ENCODE results near the gene GPSM3.

GPSM3 gene

GRCh38 chr6:32173051-32173727 lies 19.3 kb downstream of the GPSM3 start:
- CTCF ChIA-PET = no interaction called here
- POLR2A ChIA-PET = interaction anchor here (2.1 kb wide), 1 partner anchor 22 kb away, joined by 9 read pairs; no protein-coding TSS in a partner anchor
- no peak for TF ChIP-seq FOXA1 (IDR thresholded peaks at IDR 0.05)
- no peak for TF ChIP-seq NFRKB (IDR thresholded peaks at IDR 0.05)
- no peak for TF ChIP-seq ELF4 (IDR thresholded peaks at IDR 0.05)
- TF ChIP-seq FOXK2 (IDR thresholded peaks at IDR 0.05) = no peak
- TF ChIP-seq FOXM1 (IDR thresholded peaks at IDR 0.05; ENCODE audit: borderline replicate concordance) = no peak
- no peak for TF ChIP-seq CTBP1 (IDR thresholded peaks at IDR 0.05; ENCODE audit: borderline replicate concordance)
- no peak for TF ChIP-seq SP1 (IDR thresholded peaks at IDR 0.05)
- TF ChIP-seq SUZ12 (IDR thresholded peaks at IDR 0.05) = no peak
- TF ChIP-seq PKNOX1 (IDR thresholded peaks at IDR 0.05) = no peak
- TF ChIP-seq TARDBP (IDR thresholded peaks at IDR 0.05) = no peak
- no peak for TF ChIP-seq BHLHE40 (IDR thresholded peaks at IDR 0.05; ENCODE audit: borderline replicate concordance)
- no peak for TF ChIP-seq ZNF384 (IDR thresholded peaks at IDR 0.05)
- TF ChIP-seq L3MBTL2 (conservative IDR thresholded peaks at IDR 0.05) = no peak
- no peak for TF ChIP-seq LEF1 (IDR thresholded peaks at IDR 0.05; ENCODE audit: borderline replicate concordance)
- no peak for DNase-seq (ENCODE audit: extremely low spot score)

DNA sequence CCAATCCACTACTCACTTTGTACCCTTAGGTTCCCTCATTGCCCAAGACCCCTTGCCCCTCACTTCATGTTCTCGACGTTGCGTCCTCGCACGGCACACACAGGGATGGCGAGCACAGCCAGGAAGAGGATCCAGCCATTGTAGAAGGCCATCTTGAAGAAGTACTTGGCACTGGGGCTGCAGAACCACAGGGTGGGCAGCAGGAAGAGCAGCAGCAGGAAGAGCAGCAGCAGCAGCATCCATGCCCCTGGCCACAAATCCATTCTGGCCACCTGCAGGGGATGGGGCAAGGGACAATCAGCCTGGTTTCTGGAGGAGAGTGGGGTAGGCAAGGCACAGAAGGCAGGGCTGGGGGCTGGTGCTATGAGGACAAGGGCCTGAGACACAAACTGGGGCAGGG lies 21.2 kb downstream of the GPSM3 start:
- TF ChIP-seq FOXA1 (IDR thresholded peaks at IDR 0.05) = no peak
- no peak for TF ChIP-seq NFRKB (IDR thresholded peaks at IDR 0.05)
- no peak for TF ChIP-seq LEF1 (IDR thresholded peaks at IDR 0.05; ENCODE audit: borderline replicate concordance)
- TF ChIP-seq HDGF (IDR thresholded peaks at IDR 0.05; ENCODE audit: borderline replicate concordance) = no peak
- no peak for TF ChIP-seq CTBP1 (IDR thresholded peaks at IDR 0.05; ENCODE audit: borderline replicate concordance)
- no peak for TF ChIP-seq PKNOX1 (IDR thresholded peaks at IDR 0.05)
- TF ChIP-seq ELF4 (IDR thresholded peaks at IDR 0.05) = no peak
- TF ChIP-seq FOXK2 (IDR thresholded peaks at IDR 0.05) = no peak
- TF ChIP-seq FOXM1 (IDR thresholded peaks at IDR 0.05; ENCODE audit: borderline replicate concordance) = no peak
- TF ChIP-seq TARDBP (IDR thresholded peaks at IDR 0.05) = no peak
- TF ChIP-seq SUZ12 (IDR thresholded peaks at IDR 0.05) = no peak
- TF ChIP-seq L3MBTL2 (conservative IDR thresholded peaks at IDR 0.05) = no peak
- CTCF ChIA-PET = no interaction called here
- POLR2A ChIA-PET = no interaction called here
- no peak for DNase-seq (ENCODE audit: extremely low spot score)

DNA sequence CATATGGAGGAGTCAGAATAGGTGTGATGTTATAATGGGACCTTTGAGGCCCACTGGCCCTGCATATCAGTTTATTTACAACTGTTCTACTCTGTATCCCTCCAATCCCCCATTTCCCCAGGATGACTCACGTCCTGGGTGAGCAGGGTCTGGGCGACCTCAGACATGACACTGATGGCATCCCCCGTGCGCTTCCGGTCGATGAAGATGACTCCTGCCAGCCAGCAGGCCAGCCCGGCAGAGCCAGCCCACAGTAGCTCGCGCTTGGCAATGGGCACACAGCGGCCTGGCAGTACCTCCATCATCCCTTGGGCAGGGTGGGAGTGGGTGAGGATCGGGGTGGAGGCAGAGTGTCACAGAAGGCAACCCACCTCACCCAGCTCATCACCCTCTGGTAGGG lies 22.1 kb downstream of the GPSM3 start:
- ChIA-PET CTCF (no interaction called here), POLR2A (no interaction called here)
- DNase-seq (ENCODE audit: extremely low spot score) = no peak
- TF ChIP-seq LEF1 (IDR thresholded peaks at IDR 0.05; ENCODE audit: borderline replicate concordance) = no peak
- TF ChIP-seq BHLHE40 (IDR thresholded peaks at IDR 0.05; ENCODE audit: borderline replicate concordance) = no peak
- TF ChIP-seq CTBP1 (IDR thresholded peaks at IDR 0.05; ENCODE audit: borderline replicate concordance) = no peak
- no peak for TF ChIP-seq HDGF (IDR thresholded peaks at IDR 0.05; ENCODE audit: borderline replicate concordance)
- no peak for TF ChIP-seq ZNF384 (IDR thresholded peaks at IDR 0.05)
- no peak for TF ChIP-seq ELF4 (IDR thresholded peaks at IDR 0.05)
- TF ChIP-seq ARNT (IDR thresholded peaks at IDR 0.05) = no peak
- TF ChIP-seq NFRKB (IDR thresholded peaks at IDR 0.05) = no peak
- TF ChIP-seq FOXM1 (IDR thresholded peaks at IDR 0.05; ENCODE audit: borderline replicate concordance) = no peak
- TF ChIP-seq L3MBTL2 (conservative IDR thresholded peaks at IDR 0.05) = no peak
- TF ChIP-seq TARDBP (IDR thresholded peaks at IDR 0.05) = no peak
- no peak for TF ChIP-seq FOXK2 (IDR thresholded peaks at IDR 0.05)
- TF ChIP-seq SUZ12 (IDR thresholded peaks at IDR 0.05) = no peak
- no peak for TF ChIP-seq FOXA1 (IDR thresholded peaks at IDR 0.05)
- TF ChIP-seq SP1 (IDR thresholded peaks at IDR 0.05) = no peak
- no peak for TF ChIP-seq PKNOX1 (IDR thresholded peaks at IDR 0.05)

DNA sequence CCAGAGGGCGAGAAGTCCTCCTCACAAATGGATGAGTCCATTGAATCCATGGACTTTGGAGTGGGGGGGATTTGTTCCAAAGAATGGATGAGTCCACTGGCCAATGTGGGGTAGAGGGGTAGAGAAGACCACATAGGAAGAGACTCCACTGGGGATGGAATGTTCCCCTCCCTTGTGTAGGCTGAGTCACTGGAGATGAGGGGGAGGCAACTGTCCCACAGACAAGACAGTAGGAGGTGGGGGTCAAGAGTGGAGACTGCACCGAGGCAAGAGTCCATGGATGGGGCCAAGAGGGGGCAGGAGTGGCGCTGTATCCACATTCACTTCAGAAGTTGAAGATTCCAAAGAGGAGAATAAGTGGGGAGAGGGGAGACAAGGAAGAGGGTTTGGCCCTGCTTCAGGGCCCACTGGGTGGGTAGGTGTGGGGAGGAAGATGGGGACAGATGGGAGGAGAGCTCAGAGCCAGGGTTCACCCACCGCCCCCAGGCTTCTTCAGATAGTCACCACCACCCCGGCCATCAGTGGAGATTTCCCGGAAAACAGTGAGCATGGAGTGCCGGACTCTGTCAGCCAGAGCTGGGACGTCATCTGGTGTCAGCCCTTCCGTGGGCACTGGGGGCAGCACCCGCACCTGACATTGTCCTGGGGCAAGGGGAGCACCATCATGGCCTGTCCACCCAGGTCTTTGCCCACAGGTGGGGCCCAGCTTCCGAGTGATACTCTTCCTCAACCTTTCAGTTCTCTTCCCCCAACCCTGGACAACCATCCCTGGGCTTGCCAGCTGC lies 23.4 kb downstream of the GPSM3 start:
- TF ChIP-seq FOXK2 (IDR thresholded peaks at IDR 0.05) (no peak), PKNOX1 (IDR thresholded peaks at IDR 0.05) (no peak), BHLHE40 (IDR thresholded peaks at IDR 0.05; ENCODE audit: borderline replicate concordance) (no peak), SUZ12 (IDR thresholded peaks at IDR 0.05) (no peak), HDGF (IDR thresholded peaks at IDR 0.05; ENCODE audit: borderline replicate concordance) (no peak), CTBP1 (IDR thresholded peaks at IDR 0.05; ENCODE audit: borderline replicate concordance) (no peak), ARNT (IDR thresholded peaks at IDR 0.05) (no peak), TARDBP (IDR thresholded peaks at IDR 0.05) (no peak), NFRKB (IDR thresholded peaks at IDR 0.05) (no peak), SP1 (IDR thresholded peaks at IDR 0.05) (no peak), FOXM1 (IDR thresholded peaks at IDR 0.05; ENCODE audit: borderline replicate concordance) (no peak), ZNF384 (IDR thresholded peaks at IDR 0.05) (no peak), L3MBTL2 (conservative IDR thresholded peaks at IDR 0.05) (no peak), LEF1 (IDR thresholded peaks at IDR 0.05; ENCODE audit: borderline replicate concordance) (no peak), ELF4 (IDR thresholded peaks at IDR 0.05) (no peak), FOXA1 (IDR thresholded peaks at IDR 0.05) (no peak)
- DNase-seq (ENCODE audit: extremely low spot score) = no peak
- POLR2A ChIA-PET = interaction anchor here (0.6 to 2.0 kb wide), 3 partner anchors 8 to 64 kb away, joined by 3 to 10 read pairs (median 3); no protein-coding TSS in a partner anchor
- CTCF ChIA-PET = no interaction called here

Measured in HEK293T (cell line).